SK-N-MC (cell line): ENCODE measurements around the gene MPO.

Experiments
- EZH2 ChIP-seq: fragments of 200-600 bp; sonication (generic); IDR thresholded peaks from one replicate; pipeline ENCODE4 v1.6.1; 2017; ENCODE audit warnings: antibody characterized with exemption
- FOXP2 ChIP-seq: optimal IDR thresholded peaks from 2 replicates; pipeline ENCODE3; 2011; ENCODE audit warnings: mild to moderate bottlenecking, moderate library complexity; ENCODE audit not compliant: insufficient read depth; ENCODE audit errors: extremely low read length, control extremely low read depth
- POLR2AphosphoS5 ChIP-seq: IDR thresholded peaks from 2 replicates; pipeline ENCODE4 v1.6.1; 2012; ENCODE audit warnings: mild to moderate bottlenecking, low read depth, low read length, borderline replicate concordance

DNA sequence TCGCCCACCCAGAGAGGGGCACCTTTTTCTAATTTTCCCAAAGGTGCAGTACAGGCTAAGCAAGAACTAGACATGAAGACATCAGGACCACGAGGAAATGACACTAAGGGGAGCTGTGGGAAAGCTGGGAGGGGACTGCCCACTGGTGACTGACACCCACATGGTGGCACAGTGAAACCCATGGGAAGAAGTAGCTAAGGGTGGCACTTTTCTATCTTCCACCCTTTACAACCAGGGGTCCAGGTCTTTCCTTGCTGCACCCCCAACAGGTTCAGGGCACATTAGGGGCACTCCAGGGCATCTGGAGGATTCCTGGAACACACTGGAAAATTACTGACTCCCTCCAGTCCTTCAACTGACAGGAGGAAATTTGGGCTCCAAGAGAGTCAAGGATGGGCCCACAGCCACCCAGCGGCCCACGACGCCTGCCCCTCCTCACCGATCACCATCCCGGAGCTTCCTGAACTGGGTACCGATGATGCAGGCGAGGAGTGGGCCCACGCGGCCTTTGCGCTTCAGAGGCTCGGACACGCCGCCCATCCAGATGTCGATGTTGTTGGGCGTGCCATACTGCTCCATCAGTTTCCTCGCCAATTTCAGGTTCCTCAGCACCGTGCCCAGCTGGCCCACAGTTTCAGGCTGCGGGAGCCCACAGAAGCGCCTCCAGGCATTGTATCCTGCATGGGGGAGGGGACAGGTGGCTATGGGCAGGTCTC lies 9.4 kb downstream of the MPO start:
- TF ChIP-seq POLR2AphosphoS5, result no peak
- TF ChIP-seq EZH2, result no peak
- no peak for TF ChIP-seq FOXP2
